ENCODE results near the gene CLN6. TPM values are rescaled to one million over a fixed set of nuclear protein-coding genes. Genes with fewer than 3 reads are reported as not detected.
"Not testable (repeated sequence)": the region's sequence is repeated elsewhere in the genome, so short reads cannot be mapped to it uniquely, and the experiment has no call there.

Gene CLN6
- total RNA-seq, 1 experiment from 2014 or later, result 15.9 TPM

- peak; percentile 13 for DNase-seq (ENCODE audit: low read depth)
- in situ Hi-C loops (cut with HindIII; ENCODE audit: low pct_unique_long_range_greater_than_20kb, low sequenced_read_pairs), result no loop called here
These were observed 1.2 kb downstream of the CLN6 start for GRCh38 chr15:68228143-68228970.

DNA sequence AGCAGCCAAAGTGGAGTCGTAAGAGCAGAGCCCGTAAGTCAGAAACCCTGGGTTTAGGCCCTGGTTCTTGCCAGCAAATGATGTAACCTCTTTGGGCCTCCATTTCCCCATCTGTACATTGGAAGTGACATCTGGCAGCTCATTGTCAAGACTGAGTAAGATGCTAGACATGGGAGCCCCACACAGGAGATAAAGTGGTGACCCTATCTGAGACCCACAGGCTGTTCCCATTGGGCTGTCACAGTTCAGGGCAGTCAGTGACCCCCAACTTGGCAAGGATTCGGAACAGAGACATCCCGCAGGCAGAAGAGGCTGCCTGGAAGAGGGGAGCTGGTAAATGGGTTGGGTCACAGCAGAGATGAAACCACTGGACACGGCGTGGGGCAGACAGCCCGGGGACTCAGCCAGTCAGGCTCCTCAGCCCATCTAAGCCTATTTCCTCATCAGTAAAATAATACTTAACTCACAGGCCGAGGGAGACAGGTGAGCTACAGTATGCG, 1.8 kb downstream of the CLN6 start:
- in situ Hi-C loops (cut with HindIII; ENCODE audit: low pct_unique_long_range_greater_than_20kb, low sequenced_read_pairs), result no loop called here
- no peak for DNase-seq (ENCODE audit: low read depth)

DNA sequence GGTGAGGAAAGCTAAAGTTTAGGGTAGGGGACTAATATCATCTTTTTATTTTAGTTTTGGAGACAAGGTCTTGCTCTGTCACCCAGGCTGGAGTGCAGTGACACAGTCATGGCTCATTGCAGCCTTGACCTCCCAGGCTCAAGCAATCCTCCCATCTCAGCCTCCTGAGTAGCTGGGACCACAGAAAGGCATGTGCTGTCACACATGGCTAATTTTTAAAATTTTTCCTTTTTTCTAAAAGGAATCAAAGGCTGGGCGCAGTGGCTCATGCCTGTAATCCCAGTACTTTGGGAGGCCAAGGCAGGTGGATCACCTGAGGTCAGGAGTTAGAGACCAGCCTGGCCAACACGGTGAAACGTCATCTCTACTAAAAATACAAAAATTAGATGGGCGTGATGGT, 4.1 kb downstream of the CLN6 start:
- in situ Hi-C loops (cut with HindIII; ENCODE audit: low pct_unique_long_range_greater_than_20kb, low sequenced_read_pairs); DNase-seq (ENCODE audit: low read depth): not testable (repeated sequence)

DNA sequence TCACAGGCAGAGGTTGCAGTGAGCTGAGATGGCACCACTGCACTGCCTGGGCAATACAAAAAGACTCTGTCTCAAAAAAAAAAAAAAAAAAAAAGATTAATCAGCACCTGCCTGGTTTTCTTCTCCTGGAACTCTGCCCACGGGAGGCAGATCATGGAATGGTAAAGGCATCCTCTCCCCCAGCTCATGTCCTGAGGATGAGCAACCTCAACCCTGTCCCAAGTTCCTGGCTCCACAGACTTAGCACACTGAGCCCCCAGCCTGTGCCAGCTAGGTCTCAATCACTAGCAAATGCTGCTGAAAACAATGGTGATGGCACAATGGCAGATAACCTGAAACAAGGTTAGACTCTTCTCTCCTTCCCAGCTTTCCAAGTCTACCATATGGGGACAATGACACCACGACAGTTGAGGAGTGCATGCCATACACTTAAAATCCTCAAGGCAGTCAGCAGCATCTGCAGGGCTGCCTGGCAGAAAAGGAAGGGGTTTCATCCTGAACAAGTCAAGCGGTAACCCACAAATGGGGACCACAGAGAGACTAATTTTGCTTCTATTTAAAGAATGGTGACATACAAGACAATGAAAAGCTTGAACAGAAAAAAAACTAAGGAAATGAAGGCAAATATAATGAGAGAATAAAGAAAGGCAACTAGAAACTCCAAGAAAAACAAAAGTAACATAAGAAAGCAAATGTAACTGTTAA, 4.8 kb downstream of the CLN6 start:
- DNase-seq (ENCODE audit: low read depth), result no peak
- in situ Hi-C loops (cut with HindIII; ENCODE audit: low pct_unique_long_range_greater_than_20kb, low sequenced_read_pairs), result no loop called here

DNA sequence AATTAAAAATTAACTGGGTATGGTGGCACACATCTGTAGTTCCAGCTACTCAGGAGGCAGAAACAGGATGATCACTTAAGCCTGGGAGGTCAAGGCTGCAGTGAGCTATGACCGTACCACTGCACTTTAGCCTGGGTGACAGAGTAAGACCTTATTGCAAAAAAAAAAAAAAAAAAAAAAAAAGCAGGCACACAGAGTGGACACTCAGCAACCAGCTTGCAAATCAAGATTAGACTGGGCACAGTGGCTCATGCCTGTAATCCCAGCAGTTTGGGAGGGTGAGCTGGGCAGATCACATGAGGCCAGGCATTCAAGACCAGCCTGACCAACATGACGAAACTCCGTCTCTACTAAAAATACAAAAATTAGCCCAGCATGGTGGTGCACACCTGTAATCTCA, 5.4 kb downstream of the CLN6 start:
- in situ Hi-C loops (cut with HindIII; ENCODE audit: low pct_unique_long_range_greater_than_20kb, low sequenced_read_pairs), result no loop called here
- no peak for DNase-seq (ENCODE audit: low read depth)

GRCh38 chr15:68223171-68223570, 6.4 kb downstream of the CLN6 start:
- in situ Hi-C loops (cut with HindIII; ENCODE audit: low pct_unique_long_range_greater_than_20kb, low sequenced_read_pairs), result no loop called here
- DNase-seq (ENCODE audit: low read depth), result no peak

- in situ Hi-C loops (cut with HindIII; ENCODE audit: low pct_unique_long_range_greater_than_20kb, low sequenced_read_pairs); DNase-seq (ENCODE audit: low read depth): not testable (repeated sequence)
These were observed 7.1 kb downstream of the CLN6 start for GRCh38 chr15:68222432-68222743.

DNA sequence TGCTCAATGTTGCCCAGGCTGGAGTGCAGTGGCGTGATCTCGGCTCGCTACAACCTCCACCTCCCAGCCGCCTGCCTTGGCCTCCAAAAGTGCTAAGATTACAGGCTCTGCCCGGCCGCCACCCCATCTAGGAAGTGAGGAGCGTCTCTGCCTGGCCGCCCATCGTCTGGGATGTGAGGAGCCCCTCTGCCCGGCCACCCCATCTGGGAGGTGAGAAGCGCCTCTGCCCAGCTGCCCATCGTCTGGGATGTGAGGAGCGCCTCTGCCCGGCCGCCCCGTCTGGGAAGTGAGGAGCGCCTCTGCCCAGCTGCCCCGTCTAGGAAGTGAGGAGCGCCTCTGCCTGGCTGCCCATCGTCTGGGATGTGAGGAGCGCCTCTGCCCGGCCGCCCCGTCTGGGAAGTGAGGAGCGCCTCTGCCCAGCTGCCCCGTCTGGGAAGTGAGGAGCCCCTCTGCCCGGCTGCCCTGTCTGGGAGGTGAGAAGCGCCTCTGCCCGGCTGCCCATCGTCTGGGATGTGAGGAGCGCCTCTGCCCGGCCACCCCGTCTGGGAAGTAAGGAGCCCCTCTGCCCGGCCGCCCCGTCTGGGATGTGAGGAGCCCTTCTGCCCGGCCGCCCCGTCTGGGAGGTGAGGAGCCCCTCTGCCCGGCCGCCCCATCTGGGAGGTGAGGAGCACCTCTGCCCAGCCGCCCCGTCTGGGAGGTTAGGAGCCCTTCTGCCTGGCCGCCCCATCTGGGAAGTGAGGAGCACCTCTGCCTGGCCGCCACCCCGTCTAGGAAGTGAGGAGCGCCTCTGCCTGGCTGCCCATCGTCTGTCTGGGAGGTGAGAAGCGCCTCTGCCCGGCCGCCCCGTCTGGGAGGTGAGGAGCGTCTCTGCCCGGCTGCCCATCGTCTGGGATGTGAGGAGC, 7.7 kb downstream of the CLN6 start:
- DNase-seq (ENCODE audit: low read depth); in situ Hi-C loops (cut with HindIII; ENCODE audit: low pct_unique_long_range_greater_than_20kb, low sequenced_read_pairs): not testable (repeated sequence)

- in situ Hi-C loops (cut with HindIII; ENCODE audit: low pct_unique_long_range_greater_than_20kb, low sequenced_read_pairs), result no loop called here
- DNase-seq (ENCODE audit: low read depth), result no peak
These were observed 8.6 kb downstream of the CLN6 start for GRCh38 chr15:68220967-68221366.

- in situ Hi-C loops (cut with HindIII; ENCODE audit: low pct_unique_long_range_greater_than_20kb, low sequenced_read_pairs), result no loop called here
- DNase-seq (ENCODE audit: low read depth), result no peak
These were observed 9.0 kb downstream of the CLN6 start for GRCh38 chr15:68220489-68220888.

DNA sequence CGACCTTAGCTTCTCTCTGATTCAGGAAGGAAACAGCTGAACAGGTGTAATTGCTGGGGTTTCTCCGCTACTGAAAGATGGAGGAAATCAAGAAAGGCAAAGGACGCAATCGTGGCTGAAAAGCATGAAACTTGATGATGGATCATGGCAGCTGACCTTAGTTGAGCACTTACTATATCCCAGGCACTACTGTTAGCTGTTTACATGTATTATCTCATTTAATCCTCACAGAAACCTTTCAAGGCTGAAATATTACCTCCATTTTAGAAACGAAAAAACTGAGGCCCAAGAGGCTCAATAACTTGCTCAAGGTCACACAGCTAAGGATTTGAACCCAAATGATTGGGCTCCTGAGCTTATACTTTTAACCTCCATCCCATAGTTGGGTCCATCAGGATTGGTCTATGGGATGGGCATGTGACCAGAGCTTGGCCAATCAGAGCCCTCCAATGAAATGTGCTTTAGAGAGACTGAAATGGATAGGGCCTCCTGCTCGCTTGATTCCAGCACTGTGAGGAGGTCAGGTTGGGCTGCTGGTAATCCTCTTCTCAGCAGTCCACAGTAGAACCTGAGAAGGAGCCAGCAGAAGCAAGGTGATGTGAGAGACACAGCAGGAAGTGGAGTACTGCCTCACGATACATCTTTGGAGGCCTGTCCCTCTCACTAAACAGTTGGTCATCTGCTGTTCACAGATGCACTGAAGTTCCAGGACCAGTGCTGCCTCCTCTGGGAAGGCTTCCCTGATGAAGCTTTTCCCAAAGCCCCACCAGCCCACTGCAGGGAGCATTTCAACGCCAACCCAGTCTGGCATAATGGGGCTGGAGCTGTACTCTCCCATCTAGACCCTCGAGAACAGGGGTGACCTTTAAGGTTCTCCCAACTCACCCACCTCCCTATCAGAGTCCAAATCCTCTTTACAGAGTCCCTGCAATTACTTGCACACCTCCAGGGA, 10.4 kb downstream of the CLN6 start:
- in situ Hi-C loops (cut with HindIII; ENCODE audit: low pct_unique_long_range_greater_than_20kb, low sequenced_read_pairs), result no loop called here
- DNase-seq (ENCODE audit: low read depth), result no peak

GRCh38 chr15:68218331-68218730, 11.2 kb downstream of the CLN6 start:
- in situ Hi-C loops (cut with HindIII; ENCODE audit: low pct_unique_long_range_greater_than_20kb, low sequenced_read_pairs), result no loop called here
- no peak for DNase-seq (ENCODE audit: low read depth)

GRCh38 chr15:68217341-68217740, 12.2 kb downstream of the CLN6 start:
- no peak for DNase-seq (ENCODE audit: low read depth)
- in situ Hi-C loops (cut with HindIII; ENCODE audit: low pct_unique_long_range_greater_than_20kb, low sequenced_read_pairs), result no loop called here

- in situ Hi-C loops (cut with HindIII; ENCODE audit: low pct_unique_long_range_greater_than_20kb, low sequenced_read_pairs), result no loop called here
- no peak for DNase-seq (ENCODE audit: low read depth)
These were observed 14.7 kb downstream of the CLN6 start for GRCh38 chr15:68214838-68215254.

- no peak for DNase-seq (ENCODE audit: low read depth)
- in situ Hi-C loops (cut with HindIII; ENCODE audit: low pct_unique_long_range_greater_than_20kb, low sequenced_read_pairs), result no loop called here
These were observed 15.3 kb downstream of the CLN6 start for GRCh38 chr15:68213991-68214837.

GRCh38 chr15:68213491-68213845, 16.1 kb downstream of the CLN6 start:
- DNase-seq (ENCODE audit: low read depth); in situ Hi-C loops (cut with HindIII; ENCODE audit: low pct_unique_long_range_greater_than_20kb, low sequenced_read_pairs): not testable (repeated sequence)
